ENCODE measurements around the gene SAMD10.
"Not testable (repeated sequence)": the region's sequence is repeated elsewhere in the genome, so short reads cannot be mapped to it uniquely, and the experiment has no call there.

SAMD10 gene

GRCh38 chr20:63978319-63979228, 868 bp downstream of the SAMD10 start:
- peak; percentile 77 for DNase-seq (ENCODE audit: extremely low spot score)
- ChIA-PET POLR2A (interaction anchor here (1.0 to 1.1 kb wide), 2 partner anchors 10 kb away, joined by 3 to 5 read pairs; no protein-coding TSS in a partner anchor), CTCF (interaction anchor here (0.9 to 7.6 kb wide), 12 partner anchors 10 to 440 kb away, joined by 3 to 116 read pairs (median 11); partner anchors contain the start of gene C20orf204)
- TF ChIP-seq CTCF (IDR thresholded peaks at IDR 0.05; ENCODE audit: control extremely low read depth, extremely low read depth, low read depth, missing control alignments), result no peak

- ChIA-PET POLR2A (interaction anchor here (1.0 kb wide), 1 partner anchor 11 kb away, joined by 5 read pairs; no protein-coding TSS in a partner anchor), CTCF (interaction anchor here (0.9 to 2.0 kb wide), 3 partner anchors 50 to 440 kb away, joined by 3 to 5 read pairs (median 5); partner anchors contain the start of gene PTK6)
- DNase-seq (ENCODE audit: extremely low spot score), result no peak
- TF ChIP-seq CTCF (IDR thresholded peaks at IDR 0.05; ENCODE audit: control extremely low read depth, extremely low read depth, low read depth, missing control alignments), result no peak
These were observed 1.6 kb downstream of the SAMD10 start for GRCh38 chr20:63977739-63978276.

GRCh38 chr20:63976980-63977738, 2.3 kb downstream of the SAMD10 start:
- TF ChIP-seq CTCF (IDR thresholded peaks at IDR 0.05; ENCODE audit: control extremely low read depth, extremely low read depth, low read depth, missing control alignments), result no peak
- DNase-seq (ENCODE audit: extremely low spot score), result no peak
- CTCF ChIA-PET, result interaction anchor here (1.0 to 2.0 kb wide), 2 partner anchors 63 to 440 kb away, joined by 5 read pairs; partner anchors contain the start of gene PTK6
- POLR2A ChIA-PET, result interaction anchor here (1.0 kb wide), 1 partner anchor 11 kb away, joined by 5 read pairs; no protein-coding TSS in a partner anchor

- CTCF ChIA-PET, result interaction anchor here (1.2 to 4.6 kb wide), 4 partner anchors 14 to 439 kb away, joined by 3 to 33 read pairs (median 4); partner anchors contain the start of gene C20orf204
- POLR2A ChIA-PET; DNase-seq (ENCODE audit: extremely low spot score): not testable (repeated sequence)
These were observed 2.9 kb downstream of the SAMD10 start for GRCh38 chr20:63976511-63976910.

GRCh38 chr20:63974402-63975200, 4.8 kb downstream of the SAMD10 start:
- ChIA-PET CTCF (interaction anchor here (0.6 to 4.6 kb wide), 30 partner anchors 8 to 439 kb away, joined by 3 to 33 read pairs (median 4); partner anchors contain the start of gene C20orf204), POLR2A (no interaction called here)
- no peak for TF ChIP-seq CTCF (IDR thresholded peaks at IDR 0.05; ENCODE audit: control extremely low read depth, extremely low read depth, low read depth, missing control alignments)
- DNase-seq (ENCODE audit: extremely low spot score), result no peak

DNA sequence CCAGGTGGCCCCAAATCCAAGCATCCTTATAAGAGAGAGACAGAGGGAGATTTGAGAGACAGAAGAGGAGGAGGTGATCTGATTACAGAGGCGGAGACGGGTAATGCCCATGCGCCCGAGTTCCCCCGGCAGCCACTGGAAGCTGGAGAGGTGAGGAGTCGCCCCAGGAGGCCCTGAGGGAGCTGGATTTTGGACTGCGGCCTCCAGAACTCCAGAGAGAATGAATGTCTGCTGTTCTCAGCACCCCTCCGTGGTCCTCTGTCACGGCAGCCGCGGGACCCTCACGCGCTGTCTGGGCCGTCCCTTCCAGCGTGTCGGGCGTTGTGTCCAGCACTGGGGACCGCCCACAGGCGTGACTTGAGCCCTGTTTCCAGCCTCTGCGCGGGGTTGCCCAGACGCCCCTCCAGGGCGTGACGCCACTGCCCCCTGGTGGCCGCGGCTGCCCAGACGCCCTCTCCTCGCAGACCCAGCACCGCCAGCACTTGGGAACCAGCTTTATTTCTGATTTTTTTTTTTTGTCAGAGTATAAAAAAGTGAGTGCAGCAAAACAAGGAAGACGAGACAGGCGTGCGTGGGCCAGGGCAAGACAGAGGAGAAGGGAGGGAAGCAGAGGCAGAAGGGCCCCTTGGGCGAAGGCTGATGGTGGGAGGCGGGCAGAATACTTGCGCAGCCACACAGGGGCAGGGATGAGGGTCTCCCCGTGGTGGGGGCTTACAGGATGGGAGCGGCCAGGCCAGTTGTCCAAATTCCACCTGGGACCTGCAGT, 5.6 kb downstream of the SAMD10 start:
- DNase-seq (ENCODE audit: extremely low spot score), result peak; percentile 86
- CTCF ChIA-PET, result interaction anchor here (0.6 to 4.6 kb wide), 31 partner anchors 8 to 438 kb away, joined by 3 to 33 read pairs (median 4); partner anchors contain the start of gene C20orf204
- peak; percentile 98 for TF ChIP-seq CTCF (IDR thresholded peaks at IDR 0.05; ENCODE audit: control extremely low read depth, extremely low read depth, low read depth, missing control alignments)
- POLR2A ChIA-PET, result no interaction called here
